CD4-positive, alpha-beta T cell (primary cell): Measurements from ENCODE around the gene FNDC1. TPM values are rescaled to one million over a fixed set of nuclear protein-coding genes. Genes with fewer than 3 reads are reported as not detected.

Source experiments
- ATAC-seq: fragments of 200-7000 bp; cut with Tn5 transposase; one replicate; pipeline ENCODE4 v1.10.0; 2022; ENCODE audit warnings: mild to moderate bottlenecking; ENCODE audit not compliant: poor library complexity
- CTCF ChIA-PET: fragments of 350-600 bp; sonication (Branson Sonifier 250); formaldehyde crosslinking; loops from one replicate; lab custom pipeline; 2021; ENCODE audit warnings: antibody characterized with exemption, inconsistent platforms; lab: Charles Lee
- POLR2A ChIA-PET: fragments of 350-600 bp; sonication (Branson Sonifier 250); formaldehyde crosslinking; loops from one replicate; lab custom pipeline; 2021; ENCODE audit warnings: antibody characterized with exemption, inconsistent platforms; lab: Charles Lee
- DNase-seq, 14 experiments: peaks; one replicate each; pipeline ENCODE4 v3.0.0-alpha.2; 2013 to 2020; ENCODE audit warnings: mixed read lengths in 2 of 14
- H3K27ac ChIP-seq, 2 donors: one replicate each; pipeline versions ENCODE4 v1.5.1 to v1.7.0; 2013; ENCODE audit warnings: low read length in 2 of 2, low read depth in 1 of 2, mild to moderate bottlenecking in 1 of 2
- H3K27me3 ChIP-seq, 2 experiments: 1 replicate in 1 of 2; 2 replicates in 1 of 2; pipeline versions ENCODE4 v1.6.1 to v1.7.0; 2013; ENCODE audit warnings: low read length in 2 of 2, control low read depth in 1 of 2, mild to moderate bottlenecking in 1 of 2, moderate library complexity in 1 of 2; ENCODE audit not compliant: insufficient read depth in 2 of 2, control insufficient read depth in 1 of 2
- H3K36me3 ChIP-seq: one replicate; pipeline ENCODE4 v1.6.1; 2013; ENCODE audit warnings: low read length, control low read depth; ENCODE audit not compliant: insufficient read depth
- H3K4me1 ChIP-seq: one replicate; pipeline ENCODE4 v1.6.1; 2013; ENCODE audit warnings: low read length, control low read depth; ENCODE audit not compliant: insufficient read depth
- H3K4me3 ChIP-seq: one replicate; pipeline ENCODE4 v1.5.1; 2013; ENCODE audit warnings: mild to moderate bottlenecking, low read length, moderate library complexity
- H3K9me3 ChIP-seq, 2 experiments: 1 replicate in 1 of 2; 2 replicates in 1 of 2; pipeline versions ENCODE4 v1.6.1 to v1.7.0; 2013; ENCODE audit warnings: low read length in 2 of 2, mild to moderate bottlenecking in 2 of 2, control low read depth in 1 of 2, moderate library complexity in 1 of 2; ENCODE audit not compliant: control insufficient read depth in 1 of 2, insufficient read depth in 1 of 2
- H3K27ac Mint-ChIP-seq: one replicate; pipeline ENCODE4 v1.8.0; 2020; ENCODE audit warnings: mixed read lengths
- H3K27me3 Mint-ChIP-seq: one replicate; pipeline ENCODE4 v1.8.0; 2021; ENCODE audit warnings: mixed read lengths
- H3K36me3 Mint-ChIP-seq: one replicate; pipeline ENCODE4 v1.8.0; 2021; ENCODE audit warnings: low read depth, mixed read lengths
- H3K4me1 Mint-ChIP-seq: one replicate; pipeline ENCODE4 v1.8.0; 2021; ENCODE audit warnings: low read depth, mixed read lengths
- H3K4me3 Mint-ChIP-seq: one replicate; pipeline ENCODE4 v1.8.0; 2020; ENCODE audit warnings: mild to moderate bottlenecking, mixed read lengths
- H3K9me3 Mint-ChIP-seq: one replicate; pipeline ENCODE4 v1.8.0; 2020; ENCODE audit warnings: mixed read lengths
- CTCF ChIP-seq: fragments of 200-600 bp; IDR thresholded peaks from one replicate; pipeline ENCODE4 v1.8.0; 2022; ENCODE audit warnings: antibody characterized with exemption, mild to moderate bottlenecking
- intact Hi-C, 2 experiments: fragments of 100-400 bp; cut with DNase I in 1 of 2; cut with micrococcal nuclease in 1 of 2; formaldehyde crosslinking; loops; one replicate each; pipeline versions ENCODE4 v1.15.1 to v1.9.0; 2023 to 2025; cut with DNase I, micrococcal nuclease
- total RNA-seq, 174 experiments: library from RNA in 2 of 174; stranded (reverse) in 2 of 174; gene quantifications; one replicate each; pipeline ENCODE4 v1.2.3 and lab custom pipeline; 2021 to 2026

Gene FNDC1
- total RNA-seq, 2 experiments from 2014 or later: not detected

GRCh38 chr6:159232751-159233150, 63.6 kb downstream of the FNDC1 start:
- no peak for DNase-seq
- Histone ChIP-seq H3K36me3 (no peaks in the 10 kb centered on the region), H3K4me3 (no peak overlapping the region), H3K9me3 (no peaks in the 10 kb centered on the region), H3K4me1 (no peaks in the 10 kb centered on the region), H3K27ac (no peak overlapping the region), H3K27me3 (peaks cover 19 to 56% of the 10 kb centered on the region in 2 experiments)
- Mint-ChIP-seq H3K4me3 (no peak overlapping the region), H3K9me3 (no peaks in the 10 kb centered on the region), H3K4me1 (no peaks in the 10 kb centered on the region), H3K27ac (no peak overlapping the region), H3K36me3 (no peaks in the 10 kb centered on the region), H3K27me3 (peaks cover 53% of the 10 kb centered on the region)
- no peak for TF ChIP-seq CTCF
- ChIA-PET POLR2A (no interaction called here), CTCF (no interaction called here)
- intact Hi-C loops: no loop called here
- ATAC-seq: no peak

GRCh38 chr6:159233365-159234101, 64.3 kb downstream of the FNDC1 start:
- TF ChIP-seq CTCF: no peak
- intact Hi-C loops: no loop called here
- ATAC-seq (no peak), DNase-seq (no peak)
- Histone ChIP-seq H3K36me3 (no peaks in the 10 kb centered on the region), H3K27ac (no peak overlapping the region), H3K9me3 (no peaks in the 10 kb centered on the region), H3K27me3 (peaks cover 19 to 58% of the 10 kb centered on the region in 2 experiments), H3K4me1 (no peaks in the 10 kb centered on the region), H3K4me3 (no peak overlapping the region)
- Mint-ChIP-seq H3K27me3 (peaks cover 54% of the 10 kb centered on the region), H3K9me3 (no peaks in the 10 kb centered on the region), H3K27ac (no peak overlapping the region), H3K4me1 (no peaks in the 10 kb centered on the region), H3K4me3 (no peak overlapping the region), H3K36me3 (no peaks in the 10 kb centered on the region)
- CTCF ChIA-PET: no interaction called here
- POLR2A ChIA-PET: no interaction called here

- H3K27me3 ChIP-seq: peaks cover 19 to 62% of the 10 kb centered on the region in 2 experiments
- H3K27ac ChIP-seq: no peak overlapping the region
- H3K4me1 Mint-ChIP-seq: no peaks in the 10 kb centered on the region
- H3K27ac Mint-ChIP-seq: no peak overlapping the region
- CTCF ChIA-PET: no interaction called here
- no peaks in the 10 kb centered on the region for H3K4me1 ChIP-seq
- ATAC-seq (no peak), DNase-seq (no peak)
- H3K36me3 ChIP-seq: no peaks in the 10 kb centered on the region
- POLR2A ChIA-PET: no interaction called here
- TF ChIP-seq CTCF: no peak
- H3K4me3 ChIP-seq: no peak overlapping the region
- H3K36me3 Mint-ChIP-seq: no peaks in the 10 kb centered on the region
- H3K9me3 Mint-ChIP-seq: no peaks in the 10 kb centered on the region
- intact Hi-C loops: no loop called here
- H3K4me3 Mint-ChIP-seq: no peak overlapping the region
- H3K9me3 ChIP-seq: no peaks in the 10 kb centered on the region
- peaks cover 56% of the 10 kb centered on the region for H3K27me3 Mint-ChIP-seq
These were observed 64.9 kb downstream of the FNDC1 start for GRCh38 chr6:159234102-159234553.
